ENCODE data around the gene SPRR5. TPM values are rescaled to one million over a fixed set of nuclear protein-coding genes. Genes with fewer than 3 reads are reported as not detected.

SPRR5 gene
- polyA plus RNA-seq, 1 of the 3 experiments (the other 2 are of a cell fraction): not detected

- TF ChIP-seq REST (IDR thresholded peaks at IDR 0.05; ENCODE audit: low read depth, low read length) (no peak), NFIC (IDR thresholded peaks at IDR 0.05; ENCODE audit: borderline replicate concordance) (no peak)
Observed at GRCh38 chr1:152960452-152961044, 13.5 kb downstream of the SPRR5 start (continued).

- WGBS (ENCODE audit: low lambda C conversion rate): 7% methylated on average over 7 of the region's 7 CpGs
Observed at GRCh38 chr1:152961226-152961891, 14.4 kb downstream of the SPRR5 start.

More at GRCh38 chr1:152961226-152961891, 14.4 kb downstream of the SPRR5 start:
- Histone ChIP-seq H3K4me3 (ENCODE audit: low read depth in 2 of 2, low read length in 1 of 2) (no peak overlapping the region), H3K9me3 (no peaks in the 10 kb centered on the region), H3F3A (replicated peaks; ENCODE audit: insufficient read depth) (no peaks in the 10 kb centered on the region), H3K9ac (no peak overlapping the region), H3K4me2 (no peak overlapping the region), H3K4me1 (ENCODE audit: control insufficient read depth in 1 of 2, insufficient read depth in 2 of 2, low read depth in 1 of 2, low read length in 1 of 2) (no peaks in the 10 kb centered on the region), H2AFZ (ENCODE audit: low read depth) (no peak overlapping the region), H4K20me1 (ENCODE audit: insufficient read depth) (no peaks in the 10 kb centered on the region), H3K79me2 (ENCODE audit: insufficient read depth) (no peaks in the 10 kb centered on the region), H3K36me3 (replicated peaks in 1 of 2; ENCODE audit: control insufficient read depth in 1 of 2, insufficient read depth in 2 of 2, low read length in 1 of 2) (no peaks in the 10 kb centered on the region), H3K27ac (ENCODE audit: low read depth in 2 of 2, low read length in 1 of 2) (no peak overlapping the region), H3K27me3 (ENCODE audit: insufficient read depth) (peaks cover 10% of the 10 kb centered on the region; the same call in 1 of the 2 replicates), H3K9me2 (no peaks in the 10 kb centered on the region)
- ChIA-PET CTCF (no interaction called here), POLR2A (no interaction called here)
- no peak for DNase-seq
- TF ChIP-seq PBX3 (IDR thresholded peaks at IDR 0.05) (no peak), SIN3A (IDR thresholded peaks at IDR 0.05; ENCODE audit: borderline replicate concordance, low read depth, low read length) (no peak), MEF2A (IDR thresholded peaks at IDR 0.05; ENCODE audit: borderline replicate concordance, low read depth) (no peak), CTCF (IDR thresholded peaks at IDR 0.05) (no peak), CHD2 (IDR thresholded peaks at IDR 0.05; ENCODE audit: low read length, partially characterized antibody) (no peak), USF1 (IDR thresholded peaks at IDR 0.05; ENCODE audit: borderline replicate concordance, low read depth) (no peak), GABPA (IDR thresholded peaks at IDR 0.05; ENCODE audit: low read depth) (no peak), REST (IDR thresholded peaks at IDR 0.05; ENCODE audit: low read depth, low read length) (no peak), USF2 (IDR thresholded peaks at IDR 0.05; ENCODE audit: borderline replicate concordance, low read depth, low read length) (no peak), FOSL2 (IDR thresholded peaks at IDR 0.05; ENCODE audit: borderline replicate concordance, low read depth) (no peak), TAF1 (IDR thresholded peaks at IDR 0.05; ENCODE audit: borderline replicate concordance, low read depth, low read length) (no peak), RXRA (IDR thresholded peaks at IDR 0.05; ENCODE audit: borderline replicate concordance, low read depth) (no peak), RCOR1 (IDR thresholded peaks at IDR 0.05; ENCODE audit: low read length) (no peak), GATA2 (CRISPR knock-in tag; IDR thresholded peaks at IDR 0.05) (no peak), RFX5 (IDR thresholded peaks at IDR 0.05; ENCODE audit: low read length) (no peak)
